Neural progenitor cell (in vitro differentiated cells): Measurements from ENCODE around the gene IFNG. TPM values are rescaled to one million over a fixed set of nuclear protein-coding genes. Genes with fewer than 3 reads are reported as not detected.

Experiments used
- DNase-seq: peaks from one replicate; pipeline ENCODE4 v3.0.0-alpha.2; 2016; ENCODE audit warnings: low spot score
- H2AFZ ChIP-seq: fragments of 200-600 bp; sonication (generic); replicated peaks from 2 replicates; pipeline ENCODE4 v1.6.1; 2016; ENCODE audit warnings: antibody characterized with exemption
- H3F3A ChIP-seq: fragments of 200-600 bp; sonication (generic); 2 replicates; pipeline ENCODE4 v1.6.1; 2016; ENCODE audit warnings: antibody characterized with exemption, low read depth
- H3K27ac ChIP-seq: fragments of 200-600 bp; sonication (generic); 2 replicates; pipeline ENCODE4 v1.5.1; 2016; ENCODE audit warnings: mild to moderate bottlenecking
- H3K27me3 ChIP-seq: fragments of 200-600 bp; sonication (generic); 2 replicates; pipeline ENCODE4 v1.6.1; 2016; ENCODE audit warnings: mild to moderate bottlenecking, moderate library complexity
- H3K36me3 ChIP-seq: fragments of 200-600 bp; sonication (generic); 2 replicates; pipeline ENCODE4 v1.5.1; 2016
- H3K4me1 ChIP-seq: fragments of 200-600 bp; sonication (generic); 2 replicates; pipeline ENCODE4 v1.6.1; 2016; ENCODE audit warnings: mixed run types
- H3K4me2 ChIP-seq: fragments of 200-600 bp; sonication (generic); 2 replicates; pipeline ENCODE4 v1.6.1; 2016
- H3K4me3 ChIP-seq: fragments of 200-600 bp; sonication (generic); 2 replicates; pipeline ENCODE4 v1.5.1; 2016
- H3K79me2 ChIP-seq: fragments of 200-600 bp; sonication (generic); 2 replicates; pipeline ENCODE4 v1.6.1; 2016; ENCODE audit warnings: low read depth
- H3K9ac ChIP-seq: fragments of 200-600 bp; sonication (generic); 2 replicates; pipeline ENCODE4 v1.6.1; 2016
- H3K9me3 ChIP-seq: fragments of 200-600 bp; sonication (generic); 2 replicates; pipeline ENCODE4 v1.5.1; 2016; ENCODE audit warnings: low read depth
- H4K20me1 ChIP-seq: fragments of 200-600 bp; sonication (generic); 2 replicates; pipeline ENCODE4 v1.6.1; 2016; ENCODE audit warnings: low read depth
- H3K27ac Mint-ChIP-seq: 3 replicates; pipeline ENCODE4 v1.8.0; 2021; ENCODE audit warnings: mixed read lengths
- H3K27me3 Mint-ChIP-seq: 2 replicates; pipeline ENCODE4 v1.8.0; 2022; ENCODE audit warnings: low read depth, mild to moderate bottlenecking, inconsistent platforms, moderate library complexity, mixed read lengths; ENCODE audit not compliant: insufficient read depth
- H3K36me3 Mint-ChIP-seq: 3 replicates; pipeline ENCODE4 v1.8.0; 2021; ENCODE audit warnings: mixed read lengths
- H3K4me1 Mint-ChIP-seq: 3 replicates; pipeline ENCODE4 v1.8.0; 2021; ENCODE audit warnings: mixed read lengths
- H3K4me3 Mint-ChIP-seq: 3 replicates; pipeline ENCODE4 v1.8.0; 2021; ENCODE audit warnings: mild to moderate bottlenecking, moderate library complexity, mixed read lengths
- H3K9me3 Mint-ChIP-seq: 3 replicates; pipeline ENCODE4 v1.8.0; 2020; ENCODE audit warnings: mixed read lengths
- EZH2 ChIP-seq: fragments of 200-600 bp; sonication (generic); IDR thresholded peaks from 2 replicates; pipeline ENCODE4 v1.6.1; 2017; ENCODE audit warnings: antibody characterized with exemption, mild to moderate bottlenecking, moderate library complexity
- EZH2phosphoT487 ChIP-seq: fragments of 200-600 bp; sonication (generic); IDR thresholded peaks from 2 replicates; pipeline ENCODE4 v1.6.1; 2017; ENCODE audit warnings: antibody characterized with exemption
- total RNA-seq: library from RNA; depleted of rRNA; stranded (reverse); fragments of >200 nt; gene quantifications from 2 replicates; pipeline ENCODE4 v1.2.3, GENCODE V29; 2015; ENCODE audit warnings: low replicate concordance
- TF ChIP-seq, protein P1 (sequence below): fragments of 200-600 bp; sonication (generic); IDR thresholded peaks from 2 replicates; pipeline ENCODE4 v1.5.1; 2017; ENCODE audit warnings: antibody characterized with exemption, mild to moderate bottlenecking

The IFNG gene
- total RNA-seq, 1 donor from 2014 or later: not detected

DNA sequence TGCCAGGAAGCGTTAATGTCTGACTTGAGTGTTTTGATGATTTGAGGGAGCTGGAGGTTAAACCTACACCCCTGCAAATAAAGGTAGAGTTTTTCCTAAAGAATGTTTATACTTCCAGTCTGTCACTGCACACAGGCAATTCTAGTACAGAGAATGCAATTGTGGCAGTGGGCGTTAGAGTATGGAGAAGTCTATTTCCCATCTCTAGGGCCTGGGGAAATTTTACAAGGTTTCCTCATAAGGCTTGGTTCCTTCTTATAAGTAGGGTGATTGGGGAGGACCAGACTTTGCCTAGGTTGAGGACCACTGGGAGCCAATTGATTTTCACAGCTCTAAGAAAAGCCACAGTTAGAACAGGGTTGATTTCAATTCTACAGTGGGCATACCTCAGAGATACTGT lies 44.3 kb downstream of the IFNG start:
- Histone ChIP-seq H3F3A (no peaks in the 10 kb centered on the region), H3K4me2 (no peak overlapping the region), H3K9ac (no peak overlapping the region), H3K9me3 (no peaks in the 10 kb centered on the region), H3K79me2 (no peaks in the 10 kb centered on the region), H3K36me3 (no peaks in the 10 kb centered on the region), H2AFZ (no peak overlapping the region), H3K4me3 (no peak overlapping the region), H3K27ac (no peak overlapping the region), H3K27me3 (no peaks in the 10 kb centered on the region), H3K4me1 (peaks cover 6% of the 10 kb centered on the region), H4K20me1 (no peaks in the 10 kb centered on the region)
- Mint-ChIP-seq H3K9me3 (no peaks in the 10 kb centered on the region), H3K4me3 (no peak overlapping the region), H3K27me3 (peaks cover 2% of the 10 kb centered on the region), H3K36me3 (no peaks in the 10 kb centered on the region), H3K4me1 (peaks cover 8% of the 10 kb centered on the region), H3K27ac (no peak overlapping the region)
- no peak for DNase-seq
- TF ChIP-seq EZH2 (no peak), EZH2phosphoT487 (no peak)
- TF ChIP-seq, protein P1, sequence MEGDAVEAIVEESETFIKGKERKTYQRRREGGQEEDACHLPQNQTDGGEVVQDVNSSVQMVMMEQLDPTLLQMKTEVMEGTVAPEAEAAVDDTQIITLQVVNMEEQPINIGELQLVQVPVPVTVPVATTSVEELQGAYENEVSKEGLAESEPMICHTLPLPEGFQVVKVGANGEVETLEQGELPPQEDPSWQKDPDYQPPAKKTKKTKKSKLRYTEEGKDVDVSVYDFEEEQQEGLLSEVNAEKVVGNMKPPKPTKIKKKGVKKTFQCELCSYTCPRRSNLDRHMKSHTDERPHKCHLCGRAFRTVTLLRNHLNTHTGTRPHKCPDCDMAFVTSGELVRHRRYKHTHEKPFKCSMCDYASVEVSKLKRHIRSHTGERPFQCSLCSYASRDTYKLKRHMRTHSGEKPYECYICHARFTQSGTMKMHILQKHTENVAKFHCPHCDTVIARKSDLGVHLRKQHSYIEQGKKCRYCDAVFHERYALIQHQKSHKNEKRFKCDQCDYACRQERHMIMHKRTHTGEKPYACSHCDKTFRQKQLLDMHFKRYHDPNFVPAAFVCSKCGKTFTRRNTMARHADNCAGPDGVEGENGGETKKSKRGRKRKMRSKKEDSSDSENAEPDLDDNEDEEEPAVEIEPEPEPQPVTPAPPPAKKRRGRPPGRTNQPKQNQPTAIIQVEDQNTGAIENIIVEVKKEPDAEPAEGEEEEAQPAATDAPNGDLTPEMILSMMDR: no peak

DNA sequence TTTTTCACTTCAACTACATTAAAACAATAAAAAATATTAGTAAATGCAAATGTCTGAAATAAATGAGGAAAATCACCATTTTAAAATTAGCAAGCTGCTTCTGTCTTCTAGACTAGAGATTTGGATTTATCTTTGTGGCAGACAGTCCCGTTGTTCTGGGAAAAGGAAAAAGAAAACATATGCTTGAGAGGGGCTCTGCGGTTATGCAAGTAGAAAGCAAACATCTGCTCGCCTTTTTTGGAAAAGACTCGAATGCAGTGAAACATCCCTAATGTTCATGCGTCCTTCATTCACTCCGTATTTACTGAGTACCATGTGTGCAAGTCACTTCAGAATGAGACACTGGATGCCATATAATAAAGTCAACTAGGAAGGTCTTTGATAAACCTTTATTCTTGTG lies 44.9 kb downstream of the IFNG start:
- Histone ChIP-seq H4K20me1 (no peaks in the 10 kb centered on the region), H3K79me2 (no peaks in the 10 kb centered on the region), H3K4me1 (peaks cover 6% of the 10 kb centered on the region), H3K4me2 (no peak overlapping the region), H2AFZ (no peak overlapping the region), H3K27ac (no peak overlapping the region), H3K4me3 (no peak overlapping the region), H3F3A (no peaks in the 10 kb centered on the region), H3K9me3 (no peaks in the 10 kb centered on the region), H3K27me3 (no peaks in the 10 kb centered on the region), H3K9ac (no peak overlapping the region), H3K36me3 (no peaks in the 10 kb centered on the region)
- peaks cover 2% of the 10 kb centered on the region for H3K27me3 Mint-ChIP-seq
- no peak for DNase-seq
- H3K9me3 Mint-ChIP-seq: no peaks in the 10 kb centered on the region
- H3K36me3 Mint-ChIP-seq: no peaks in the 10 kb centered on the region
- H3K4me1 Mint-ChIP-seq: peaks cover 8% of the 10 kb centered on the region
- no peak overlapping the region for H3K27ac Mint-ChIP-seq
- TF ChIP-seq EZH2 (no peak), EZH2phosphoT487 (no peak)
- TF ChIP-seq, protein P1: no peak
- H3K4me3 Mint-ChIP-seq: no peak overlapping the region

DNA sequence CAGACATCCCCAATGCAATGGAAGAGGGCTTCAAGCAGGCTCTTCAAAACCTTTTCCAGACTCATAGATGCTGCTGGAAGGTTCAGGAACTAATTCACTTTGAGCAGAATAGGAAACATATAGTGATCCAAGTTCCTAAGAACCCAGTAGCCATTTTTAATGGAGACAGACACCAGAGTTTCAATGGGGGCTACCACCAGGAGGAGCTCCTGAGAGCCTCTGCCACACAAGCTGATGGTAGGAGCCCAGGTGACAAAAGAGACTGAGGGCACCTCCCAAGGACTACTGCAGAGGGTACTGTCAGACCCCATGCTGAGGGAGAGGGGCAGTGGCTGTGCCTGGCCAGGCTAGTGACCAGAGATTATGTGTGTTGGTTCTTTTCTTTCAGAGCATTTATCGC lies 45.9 kb downstream of the IFNG start:
- DNase-seq: peak; percentile 22
- Mint-ChIP-seq H3K4me3 (no peak overlapping the region), H3K27me3 (no peaks in the 10 kb centered on the region), H3K36me3 (no peaks in the 10 kb centered on the region), H3K9me3 (no peaks in the 10 kb centered on the region), H3K4me1 (peaks cover 8% of the 10 kb centered on the region), H3K27ac (no peak overlapping the region)
- no peak overlapping the region for H3K4me3 ChIP-seq
- no peaks in the 10 kb centered on the region for H3K36me3 ChIP-seq
- H3K9ac ChIP-seq: no peak overlapping the region
- H3K27ac ChIP-seq: no peak overlapping the region
- H3K9me3 ChIP-seq: no peaks in the 10 kb centered on the region
- H2AFZ ChIP-seq: no peak overlapping the region
- TF ChIP-seq EZH2 (no peak), EZH2phosphoT487 (no peak)
- TF ChIP-seq, protein P1: peak; percentile 48
- H3F3A ChIP-seq: no peaks in the 10 kb centered on the region
- no peaks in the 10 kb centered on the region for H4K20me1 ChIP-seq
- H3K4me1 ChIP-seq: peaks cover 6% of the 10 kb centered on the region
- H3K79me2 ChIP-seq: no peaks in the 10 kb centered on the region
- no peak overlapping the region for H3K4me2 ChIP-seq
- H3K27me3 ChIP-seq: no peaks in the 10 kb centered on the region

DNA sequence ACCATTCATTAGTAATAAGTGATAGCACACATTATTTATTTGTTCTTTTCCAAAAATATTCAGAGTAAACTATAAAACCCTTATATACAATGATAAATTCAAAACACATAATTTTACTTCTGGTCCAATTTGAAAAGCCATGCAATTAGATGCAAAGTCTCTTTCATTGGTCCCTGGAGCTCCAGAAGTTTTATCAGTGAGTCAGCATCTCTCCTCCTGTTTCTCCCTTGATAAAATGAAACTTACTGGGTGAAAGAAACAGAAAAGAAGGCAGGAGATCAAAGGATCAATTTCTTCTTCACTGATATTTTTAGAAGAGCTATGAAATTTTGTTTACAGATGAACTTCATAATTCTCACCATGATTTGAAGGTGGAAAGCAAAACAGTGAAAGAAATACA lies 47.5 kb downstream of the IFNG start:
- no peak overlapping the region for H3K4me3 Mint-ChIP-seq
- no peak for DNase-seq
- no peak overlapping the region for H3K4me2 ChIP-seq
- TF ChIP-seq, protein P1: no peak
- TF ChIP-seq EZH2phosphoT487 (no peak), EZH2 (no peak)
- H3K9ac ChIP-seq: no peak overlapping the region
- H3K79me2 ChIP-seq: no peaks in the 10 kb centered on the region
- H4K20me1 ChIP-seq: no peaks in the 10 kb centered on the region
- no peak overlapping the region for H3K27ac ChIP-seq
- H3K27me3 Mint-ChIP-seq: no peaks in the 10 kb centered on the region
- H2AFZ ChIP-seq: no peak overlapping the region
- H3K4me3 ChIP-seq: no peak overlapping the region
- H3K9me3 ChIP-seq: no peaks in the 10 kb centered on the region
- no peaks in the 10 kb centered on the region for H3K9me3 Mint-ChIP-seq
- no peaks in the 10 kb centered on the region for H3K4me1 ChIP-seq
- H3K36me3 Mint-ChIP-seq: no peaks in the 10 kb centered on the region
- no peaks in the 10 kb centered on the region for H3F3A ChIP-seq
- no peaks in the 10 kb centered on the region for H3K36me3 ChIP-seq
- H3K27me3 ChIP-seq: no peaks in the 10 kb centered on the region
- peaks cover 3% of the 10 kb centered on the region for H3K4me1 Mint-ChIP-seq
- H3K27ac Mint-ChIP-seq: no peak overlapping the region
